NCI-H2227 (cell line): ENCODE data around the gene ZBTB21.
"Not testable (repeated sequence)": the region's sequence is repeated elsewhere in the genome, so short reads cannot be mapped to it uniquely, and the experiment has no call there.

Source experiments
- DNase-seq: peaks from one replicate; lab custom pipeline; 2025; ENCODE audit not compliant: unreplicated experiment; lab: John Stamatoyannopoulos, UW

ZBTB21 gene

GRCh38 chr21:41995577-41995976 is 14.6 kb downstream of the ZBTB21 start:
- no peak for DNase-seq

GRCh38 chr21:41994613-41995012 is 15.5 kb downstream of the ZBTB21 start:
- not testable (repeated sequence) for DNase-seq

GRCh38 chr21:41993744-41994143 is 16.4 kb downstream of the ZBTB21 start:
- no peak for DNase-seq

- no peak for DNase-seq
Measured at GRCh38 chr21:41992576-41992975, 17.6 kb downstream of the ZBTB21 start.

GRCh38 chr21:41991659-41992058 is 18.5 kb downstream of the ZBTB21 start:
- no peak for DNase-seq

- no peak for DNase-seq
Measured at GRCh38 chr21:41989698-41990097, 20.5 kb downstream of the ZBTB21 start.

GRCh38 chr21:41987310-41987709 is 22.9 kb downstream of the ZBTB21 start:
- DNase-seq, result no peak

GRCh38 chr21:41985662-41986416 is 24.3 kb downstream of the ZBTB21 start:
- no peak for DNase-seq

- no peak for DNase-seq
Measured at GRCh38 chr21:41983229-41983628, 26.9 kb downstream of the ZBTB21 start.

- DNase-seq, result no peak
Measured at GRCh38 chr21:41980561-41980960, 29.6 kb downstream of the ZBTB21 start.

GRCh38 chr21:41979751-41980369 is 30.3 kb downstream of the ZBTB21 start:
- no peak for DNase-seq

GRCh38 chr21:41979335-41979734 is 30.8 kb downstream of the ZBTB21 start:
- DNase-seq, result no peak

- no peak for DNase-seq
Measured at GRCh38 chr21:41977034-41977950, 32.9 kb downstream of the ZBTB21 start.

GRCh38 chr21:41976611-41977010 is 33.5 kb downstream of the ZBTB21 start:
- no peak for DNase-seq

GRCh38 chr21:41975391-41976272 is 34.5 kb downstream of the ZBTB21 start:
- no peak for DNase-seq

GRCh38 chr21:41974752-41975053 is 35.5 kb downstream of the ZBTB21 start:
- no peak for DNase-seq

- no peak for DNase-seq
Measured at GRCh38 chr21:41973861-41974751, 36.1 kb downstream of the ZBTB21 start.

- DNase-seq, result no peak
Measured at GRCh38 chr21:41973427-41973831, 36.7 kb downstream of the ZBTB21 start.

GRCh38 chr21:41972511-41973205 is 37.5 kb downstream of the ZBTB21 start:
- DNase-seq, result no peak
